Adrenal gland (tissue), 5 donors: ENCODE measurements around the gene C4B.
"Not testable (repeated sequence)": the region's sequence is repeated elsewhere in the genome, so short reads cannot be mapped to it uniquely, and the experiment has no call there.

Source experiments
- CTCF ChIP-seq, 6 experiments: fragments of 450-650 bp in 4 of 6; fragments of 200-600 bp in 2 of 6; sonication (generic) in 1 of 6; IDR thresholded peaks; 1 replicate in 5 of 6; 2 replicates in 1 of 6; pipeline versions ENCODE4 v1.5.1 to v1.8.0; 2016 to 2021; ENCODE audit warnings: antibody characterized with exemption in 6 of 6, mild to moderate bottlenecking in 2 of 6, moderate library complexity in 1 of 6
- POLR2A ChIP-seq, 2 donors: fragments of 450-650 bp; IDR thresholded peaks; one replicate each; pipeline ENCODE4 v1.6.1; 2017; ENCODE audit warnings: antibody characterized with exemption in 2 of 2, mild to moderate bottlenecking in 2 of 2, moderate library complexity in 1 of 2
- donor health status: DM: no; HTN: no; CAD: no.

- not testable (repeated sequence) for TF ChIP-seq CTCF, POLR2A (IDR thresholded peaks at IDR 0.05)
These were observed 41.2 kb downstream of the C4B start for GRCh38 chr6:32055756-32056155.
